NCI-H748 treated with DMSO at 0.1 percent for 48 hours (cell line): ENCODE data around the gene CELF3.
A peak's percentile ranks its signal among the peaks of the same experiment; 100 is the strongest.

Experiments
- DNase-seq: peaks from one replicate; lab custom pipeline; 2025; lab: John Stamatoyannopoulos, UW

The CELF3 gene

DNA sequence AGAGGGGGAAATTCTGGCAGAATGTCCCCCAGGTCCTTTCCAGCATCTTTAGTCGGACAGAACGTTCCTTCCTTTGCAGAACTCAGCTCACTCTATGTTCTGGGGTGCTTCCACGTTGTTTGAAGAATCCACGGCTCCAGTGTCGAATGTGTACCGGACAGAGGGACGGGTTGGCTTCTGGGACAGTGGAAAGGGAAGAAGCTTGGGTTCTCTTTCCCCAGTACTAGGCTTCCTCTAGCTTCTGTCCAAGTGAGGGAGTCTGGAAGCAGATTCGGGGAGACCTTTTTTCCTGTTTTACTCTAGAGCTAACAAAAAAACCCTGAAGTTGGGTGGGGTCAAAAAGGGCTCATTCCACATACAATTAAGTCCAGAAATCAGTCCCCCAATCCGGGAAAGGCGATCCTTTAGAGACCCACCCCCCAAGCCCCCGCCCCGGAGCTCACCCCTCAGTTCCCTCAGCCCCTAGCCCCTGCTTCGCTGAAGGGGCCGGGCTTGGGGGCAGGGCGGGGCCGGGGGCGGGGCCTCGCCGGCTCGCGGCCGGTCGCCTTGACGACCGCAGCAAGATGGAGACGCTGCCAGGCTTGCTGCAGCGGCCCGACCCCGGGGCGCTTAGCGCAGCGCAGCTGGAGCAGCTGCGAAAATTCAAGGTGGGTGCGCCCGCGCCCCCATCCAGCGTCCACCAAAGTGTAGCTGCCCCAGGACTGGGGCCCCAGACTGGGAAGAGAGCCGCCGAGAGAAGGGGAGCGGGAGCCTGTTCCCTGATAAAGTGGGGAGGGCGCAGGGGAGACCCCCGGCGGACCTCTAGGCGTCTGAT, 4.6 kb upstream of the CELF3 start, which contains the start of gene RIIAD1:
Gene RIIAD1, plus strand, starts transcription at position 549 of the 814 bp plus-strand sequence. Its CDS starts 15 bp downstream, at position 564.
- DNase-seq, result no peak

DNA sequence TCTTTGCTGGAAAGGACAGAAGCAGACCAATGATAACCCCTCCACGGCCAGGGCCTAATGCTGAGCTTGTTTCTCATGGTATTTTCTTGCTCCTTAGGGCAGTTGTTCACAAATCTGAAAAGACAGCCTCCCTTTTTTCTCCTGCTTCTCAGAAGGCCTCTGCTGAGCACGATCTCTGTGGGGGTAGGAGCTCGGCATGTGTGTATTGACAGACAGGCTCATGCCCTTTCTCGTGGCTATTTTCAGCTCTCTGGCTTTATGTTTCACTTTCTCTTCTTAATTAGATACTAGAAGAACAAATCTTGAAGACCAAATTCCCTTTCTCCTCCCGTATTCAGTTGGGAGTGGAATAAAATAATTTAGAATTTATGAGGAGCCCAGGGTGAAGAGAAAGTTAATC, 4.0 kb upstream of the CELF3 start:
- DNase-seq, result no peak

DNA sequence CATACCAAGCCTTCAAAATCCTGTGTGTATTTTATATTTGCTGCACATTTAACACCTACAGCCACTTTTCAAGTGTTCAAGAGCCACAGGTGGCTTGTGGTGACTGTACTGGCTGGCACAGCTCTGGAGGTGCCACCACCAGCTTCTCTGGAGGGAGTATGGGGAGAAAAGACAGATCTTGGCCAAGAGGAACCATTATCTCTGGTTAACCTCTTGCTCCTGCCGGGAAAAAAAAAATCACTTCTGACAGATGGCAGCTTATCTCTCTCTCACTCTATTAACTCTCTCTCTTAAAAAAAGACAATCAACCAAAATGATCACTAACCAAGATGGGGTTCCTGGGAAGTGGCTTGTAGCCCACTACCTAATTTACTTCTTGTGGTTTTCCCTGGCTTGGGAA, 3.5 kb upstream of the CELF3 start:
- no peak for DNase-seq

DNA sequence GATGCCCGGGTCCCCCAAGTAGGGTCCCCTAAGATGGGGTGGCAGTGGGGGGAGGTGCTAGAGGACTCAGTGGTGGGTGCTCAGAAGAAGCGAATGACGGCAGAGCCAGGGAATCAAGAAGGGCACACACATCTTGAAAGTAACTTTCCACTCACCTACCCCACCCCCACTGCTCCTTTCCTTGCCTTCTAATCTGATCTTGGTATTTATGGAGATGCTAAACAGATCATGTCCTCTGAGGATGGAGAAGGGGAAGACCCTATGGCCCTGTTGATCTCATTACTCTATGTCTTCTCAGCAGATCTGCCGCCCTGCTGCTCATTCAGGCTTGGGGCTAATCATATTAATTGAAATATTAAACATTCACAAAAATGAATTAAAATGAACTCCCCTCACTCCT, 2.1 kb upstream of the CELF3 start:
- no peak for DNase-seq

DNA sequence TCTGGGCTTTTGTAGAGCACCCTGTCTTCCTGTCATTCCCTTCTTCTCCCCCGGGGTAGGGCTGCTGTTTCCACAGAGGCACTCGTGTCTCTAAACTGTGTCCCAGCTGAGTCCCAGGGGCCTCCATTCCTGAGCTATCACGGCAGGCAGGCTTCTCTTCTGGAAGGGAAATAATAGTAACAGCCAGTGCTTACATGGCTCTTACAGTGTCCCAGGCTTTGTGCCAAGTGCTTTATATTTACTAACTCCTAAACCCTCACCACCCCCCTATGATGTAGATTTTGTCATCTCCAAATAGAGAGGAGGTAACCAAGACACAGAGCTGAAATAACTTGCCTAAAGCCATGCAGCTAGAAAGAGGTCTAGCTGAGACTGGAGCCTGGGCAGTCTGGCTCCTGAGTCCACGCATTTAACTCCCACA, 1.4 kb upstream of the CELF3 start:
- no peak for DNase-seq

DNA sequence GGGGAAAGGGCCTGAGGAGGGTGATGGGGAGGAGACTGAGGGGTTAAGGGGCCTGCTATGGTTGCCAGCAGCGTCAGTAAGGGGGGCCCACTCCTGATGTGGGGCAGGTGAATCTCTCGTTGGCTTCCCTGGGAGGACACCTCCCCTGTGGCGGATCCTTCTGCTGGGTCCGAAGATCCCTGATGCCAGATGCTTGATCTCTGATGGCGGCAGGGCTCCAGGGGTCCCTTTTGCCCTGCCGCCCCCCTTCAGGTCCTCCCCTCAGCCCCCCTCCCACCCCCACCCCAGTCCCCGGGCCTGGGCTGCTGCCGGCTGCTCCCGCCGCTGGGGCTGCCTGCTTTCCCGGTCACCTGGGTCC, 219 bp downstream of the CELF3 start:
- no peak for DNase-seq

DNA sequence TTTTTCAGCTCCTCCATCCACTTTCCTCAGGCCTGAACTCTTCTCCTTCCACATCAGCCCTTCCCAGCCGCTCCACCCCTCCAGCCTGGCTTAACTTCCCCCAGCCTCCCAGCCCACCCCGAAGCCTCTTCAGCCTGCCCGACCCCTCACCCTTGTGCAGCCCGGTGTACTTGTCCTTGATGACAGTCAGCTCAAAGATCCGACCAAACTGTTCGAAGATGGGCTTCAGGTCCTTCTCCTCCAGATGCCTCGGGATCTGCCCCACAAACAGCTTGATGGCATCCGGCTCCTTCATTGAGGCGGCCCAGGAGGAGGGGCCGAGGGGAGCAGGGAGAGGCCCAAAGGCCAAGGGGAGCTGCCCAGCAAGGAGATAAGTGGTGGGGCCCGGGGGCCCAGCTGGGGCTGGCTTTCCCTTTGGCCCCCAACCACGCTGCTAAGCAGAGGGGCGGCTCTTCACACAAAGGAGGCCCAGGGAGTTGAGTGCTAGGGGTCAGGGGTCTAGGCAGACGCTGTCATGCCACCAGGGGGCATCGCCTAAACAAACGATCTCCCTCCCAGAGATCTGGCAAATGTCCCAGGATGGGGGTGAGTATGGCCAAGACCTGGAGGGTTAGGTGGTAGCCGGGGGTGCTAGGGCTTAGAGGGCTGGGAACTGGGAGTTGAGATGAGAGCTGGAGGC, 738 bp downstream of the CELF3 start:
- peak; percentile 31 for DNase-seq

DNA sequence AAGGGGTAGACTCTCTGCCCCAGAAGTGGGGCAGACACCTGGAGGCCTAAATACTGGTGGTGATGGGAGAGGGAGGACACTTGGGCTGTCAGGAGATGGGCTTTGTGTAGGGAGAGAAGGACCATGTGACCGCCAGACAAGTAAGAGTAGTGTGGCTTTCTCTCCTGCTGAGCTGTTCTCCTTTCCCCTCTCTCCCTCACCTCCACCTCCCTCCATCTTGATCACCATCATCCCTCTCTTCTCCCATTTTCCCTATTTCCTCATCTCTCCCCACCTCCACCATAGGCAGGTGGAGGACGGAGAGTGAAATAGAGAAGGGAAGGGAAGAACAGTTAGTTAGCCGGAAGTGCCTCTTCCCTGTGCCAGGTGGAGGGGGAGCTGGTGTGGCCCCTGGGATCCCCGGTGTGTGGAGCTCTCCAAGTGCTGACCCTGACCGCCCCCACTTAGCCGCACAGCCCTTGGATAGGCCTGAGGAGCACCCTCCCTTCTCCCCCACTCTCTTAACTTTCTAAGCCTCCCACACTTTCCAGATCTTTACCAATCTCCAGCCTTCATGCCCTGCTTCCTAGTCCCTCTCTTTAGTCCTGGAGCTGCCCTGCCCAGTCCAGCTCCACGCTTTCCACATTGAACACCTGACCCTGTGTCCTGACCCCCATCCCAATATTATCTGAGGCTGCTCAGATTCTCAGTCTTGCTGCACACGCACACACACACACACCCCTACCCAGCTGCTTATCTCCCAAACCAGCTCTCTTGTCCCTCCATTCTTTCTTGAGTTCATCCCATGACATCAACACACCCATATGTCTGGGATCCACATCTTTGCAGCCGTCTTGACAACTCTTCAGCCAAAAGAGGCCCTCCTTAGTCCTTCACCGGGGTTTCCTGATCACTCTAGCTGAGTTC, 1.5 kb downstream of the CELF3 start:
- no peak for DNase-seq

DNA sequence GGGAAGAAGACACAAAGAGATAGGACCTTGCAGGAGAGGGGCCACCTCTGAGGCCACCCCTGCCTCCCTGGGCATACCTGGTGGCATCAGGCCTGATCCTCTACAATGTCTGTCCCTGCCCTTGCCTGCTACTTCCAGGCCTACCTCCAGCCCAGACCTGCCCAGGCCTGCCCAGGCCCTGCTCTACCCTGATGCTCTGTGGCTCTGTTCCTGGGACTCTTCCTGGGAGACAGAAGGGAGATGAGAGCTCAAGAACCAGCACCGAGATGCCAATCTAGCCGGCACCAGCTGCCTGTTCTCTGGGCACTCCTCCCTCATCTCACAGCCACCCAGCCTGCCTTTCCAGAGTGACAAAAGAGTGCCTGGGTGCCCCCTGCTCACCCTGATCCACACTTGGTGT, 2.7 kb downstream of the CELF3 start:
- no peak for DNase-seq

DNA sequence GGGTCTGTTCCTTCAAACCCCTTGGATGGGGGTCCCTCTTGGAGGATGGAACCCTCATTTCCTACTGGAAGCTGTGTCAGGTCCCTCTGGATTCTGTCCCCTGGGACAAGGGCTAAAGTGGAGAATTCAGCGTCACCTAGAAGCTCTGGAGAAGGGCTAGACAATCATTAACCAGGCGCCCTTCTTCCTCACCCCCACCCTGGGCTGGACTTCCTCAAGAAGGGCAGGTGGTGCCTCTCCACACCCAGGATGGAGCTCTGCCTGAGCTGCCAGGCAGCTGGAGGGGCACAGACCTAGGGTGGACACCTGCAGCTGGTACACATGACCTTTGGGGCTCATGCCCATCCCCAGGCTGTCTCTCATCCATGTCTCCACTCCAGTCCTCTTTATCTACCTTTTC, 3.6 kb downstream of the CELF3 start:
- no peak for DNase-seq

DNA sequence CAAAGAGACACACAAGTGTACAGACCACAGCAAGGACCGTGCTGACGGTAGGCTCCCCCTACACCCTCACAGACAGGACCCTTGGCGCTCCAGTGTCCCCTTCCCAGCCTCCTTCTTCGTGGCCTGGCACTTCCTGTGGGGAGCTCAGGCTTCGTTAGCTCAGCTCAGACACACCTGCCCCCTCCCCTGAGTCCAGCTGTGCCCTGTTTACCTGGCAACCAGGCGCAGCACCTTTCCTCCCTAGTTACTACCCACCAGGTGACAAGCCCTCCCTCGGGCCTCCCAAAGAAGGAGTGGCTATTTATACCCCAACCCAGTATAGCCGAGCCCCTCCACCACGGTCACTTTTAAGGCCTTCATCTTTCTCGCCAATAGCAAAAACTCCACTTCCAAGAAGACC, 4.7 kb downstream of the CELF3 start:
- peak; percentile 76 for DNase-seq

DNA sequence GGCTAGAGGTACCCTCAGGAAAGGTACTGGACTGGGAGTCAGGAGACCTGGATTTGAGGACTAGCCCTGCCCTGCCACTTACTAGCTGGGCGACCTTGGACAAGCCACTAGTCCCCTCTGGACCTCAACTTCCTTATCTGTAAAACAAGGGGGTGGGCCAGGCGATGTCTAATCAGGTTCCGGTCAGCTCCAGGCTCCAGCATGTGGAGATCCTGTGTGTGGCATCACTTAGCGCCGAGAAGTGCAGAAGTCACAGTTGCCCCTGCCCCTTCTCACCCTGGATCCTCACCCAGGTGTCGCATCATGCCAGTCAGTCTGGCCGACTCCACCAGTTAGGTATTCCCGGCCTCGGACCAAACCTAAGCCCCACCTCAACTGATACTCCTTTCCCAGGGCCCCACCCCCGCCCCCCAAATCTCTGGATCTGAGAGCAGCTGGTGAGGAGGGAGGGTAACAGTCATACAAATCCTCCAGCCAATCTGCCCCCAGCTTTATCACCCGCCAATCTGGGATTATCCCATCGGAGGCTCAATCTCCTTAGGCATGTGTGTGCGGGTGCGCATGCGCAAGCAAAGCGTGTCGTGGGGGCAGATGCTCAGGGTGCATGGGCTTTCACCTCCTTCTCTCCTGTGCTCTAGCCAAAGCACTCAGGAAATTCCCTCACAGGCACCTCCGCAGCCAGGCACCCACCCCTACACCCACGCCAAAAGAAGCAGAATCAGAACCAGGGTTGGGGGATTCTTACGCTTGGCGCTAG, 5.4 kb downstream of the CELF3 start:
- DNase-seq, result no peak

DNA sequence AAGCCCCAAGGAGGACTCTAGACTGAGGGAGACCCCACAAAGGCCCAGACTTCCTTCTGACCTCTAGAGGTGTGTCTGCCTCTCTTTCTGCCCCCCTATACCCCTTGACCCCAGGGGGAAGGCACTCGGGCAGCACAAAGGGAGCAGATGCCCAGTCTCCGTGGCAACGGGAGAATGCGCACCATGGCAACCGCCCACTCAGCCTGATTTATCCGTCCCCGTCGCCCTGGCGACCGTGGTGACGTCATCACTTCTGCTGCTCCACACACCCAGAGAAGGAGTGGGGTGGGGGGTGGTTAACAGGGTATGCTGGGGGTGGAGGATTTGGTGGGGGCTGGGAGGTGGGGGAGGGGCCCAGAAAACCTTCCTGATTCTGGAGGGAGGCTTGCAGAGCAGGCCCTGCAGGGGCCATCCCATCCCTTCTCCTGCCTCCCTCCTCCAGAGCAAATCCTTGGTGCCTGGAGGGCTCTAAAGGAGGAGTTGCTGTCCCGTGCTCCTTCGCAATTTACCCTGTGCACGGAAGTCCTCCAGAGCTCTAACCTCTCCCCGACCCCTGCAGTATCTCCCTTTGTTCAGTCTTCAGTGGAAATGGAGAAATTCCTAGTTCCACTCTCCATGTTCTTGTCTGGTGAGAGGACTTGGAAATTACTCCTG, 6.3 kb downstream of the CELF3 start:
- peak; percentile 85 for DNase-seq

DNA sequence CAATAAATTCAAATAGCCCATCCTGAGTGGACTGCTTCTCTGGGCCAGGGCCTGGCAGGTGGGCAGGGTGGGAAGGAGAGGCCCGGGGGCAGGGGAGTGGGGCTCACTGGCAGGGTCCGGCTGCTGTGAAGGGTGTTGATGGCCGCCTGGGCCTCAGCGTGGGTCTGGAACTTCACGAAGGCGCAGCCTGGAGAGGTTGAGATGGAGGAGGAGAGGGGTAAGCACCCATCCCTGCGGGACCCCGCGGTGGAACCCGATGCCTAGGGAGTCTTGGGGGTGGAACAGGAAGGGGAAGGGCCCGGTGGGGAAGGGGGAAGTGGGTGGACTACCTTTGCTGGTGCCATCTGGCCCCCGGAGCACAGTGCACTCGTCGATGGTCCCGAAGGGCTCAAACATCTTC, 7.7 kb downstream of the CELF3 start:
- no peak for DNase-seq

DNA sequence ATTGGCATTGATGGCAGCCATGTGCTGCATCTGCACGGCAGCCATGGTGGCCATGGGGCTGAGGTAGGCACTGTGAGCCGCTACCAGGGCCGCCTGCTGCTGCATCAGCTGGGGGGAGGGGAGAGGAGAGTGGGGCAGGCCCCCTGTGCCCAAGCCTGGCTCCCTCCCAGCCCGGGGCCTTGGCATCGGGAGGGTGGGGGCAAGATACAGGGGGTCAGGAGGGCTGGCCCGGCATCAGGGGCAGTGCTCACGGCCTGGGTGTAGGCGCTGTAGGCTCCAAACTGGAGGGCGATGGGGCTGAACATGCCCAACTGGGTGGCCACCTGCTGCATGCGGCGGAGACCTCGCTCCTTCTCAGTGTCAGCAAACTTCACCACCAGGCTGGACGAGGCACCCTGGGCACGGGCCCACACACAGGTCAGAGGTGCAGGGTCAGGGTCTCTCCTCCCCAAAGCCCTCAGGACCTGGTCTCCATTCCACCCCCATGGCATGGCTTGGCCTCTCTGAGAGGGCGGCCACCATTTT, 9.0 kb downstream of the CELF3 start:
- DNase-seq, result no peak

DNA sequence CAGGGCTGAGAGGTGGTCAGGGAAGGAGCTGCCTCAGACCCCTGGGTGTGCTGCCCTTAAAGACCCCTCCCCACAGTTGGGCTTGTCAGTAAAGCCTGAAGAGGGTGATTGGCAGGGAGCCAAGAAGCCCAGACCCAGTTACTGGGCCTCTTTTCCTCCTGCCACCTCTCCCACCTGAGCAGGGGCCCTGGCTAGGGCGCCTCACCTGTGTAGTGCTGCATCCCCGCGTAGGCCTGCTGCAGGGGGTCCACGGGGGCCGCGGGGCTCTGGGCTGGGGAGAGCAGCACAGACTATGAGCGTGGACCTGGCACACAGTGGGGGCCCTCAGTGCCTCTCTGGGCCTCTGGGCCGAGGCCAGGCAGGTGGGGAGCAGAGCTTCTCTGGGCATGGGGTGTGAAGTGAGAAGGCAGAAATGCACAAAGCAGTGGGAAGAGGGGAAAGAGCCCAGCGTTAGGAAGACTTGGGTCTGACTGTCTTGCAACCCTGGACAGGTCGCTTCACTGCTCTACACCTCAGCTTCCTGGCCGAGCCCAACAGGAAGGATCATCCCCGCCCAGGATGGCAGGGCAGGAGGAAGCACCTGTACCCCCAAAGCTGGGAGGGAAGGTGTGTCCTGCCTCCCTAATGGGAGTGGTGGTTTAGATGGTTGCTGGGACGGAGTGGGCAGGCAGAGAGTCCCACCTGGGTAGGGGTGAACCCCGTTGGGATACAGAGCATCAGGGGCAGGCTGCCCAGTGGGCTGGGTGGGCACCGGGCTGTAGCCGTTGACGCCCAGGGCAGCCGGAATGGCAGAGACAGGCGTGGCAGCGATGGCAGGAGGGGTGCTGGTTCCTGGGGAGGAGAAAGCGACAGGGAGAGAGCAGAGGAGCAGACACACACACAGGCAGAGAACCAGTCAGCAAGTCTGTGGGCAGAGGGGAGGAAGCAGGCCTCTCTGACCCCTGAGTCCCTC, 9.9 kb downstream of the CELF3 start:
- DNase-seq, result no peak

DNA sequence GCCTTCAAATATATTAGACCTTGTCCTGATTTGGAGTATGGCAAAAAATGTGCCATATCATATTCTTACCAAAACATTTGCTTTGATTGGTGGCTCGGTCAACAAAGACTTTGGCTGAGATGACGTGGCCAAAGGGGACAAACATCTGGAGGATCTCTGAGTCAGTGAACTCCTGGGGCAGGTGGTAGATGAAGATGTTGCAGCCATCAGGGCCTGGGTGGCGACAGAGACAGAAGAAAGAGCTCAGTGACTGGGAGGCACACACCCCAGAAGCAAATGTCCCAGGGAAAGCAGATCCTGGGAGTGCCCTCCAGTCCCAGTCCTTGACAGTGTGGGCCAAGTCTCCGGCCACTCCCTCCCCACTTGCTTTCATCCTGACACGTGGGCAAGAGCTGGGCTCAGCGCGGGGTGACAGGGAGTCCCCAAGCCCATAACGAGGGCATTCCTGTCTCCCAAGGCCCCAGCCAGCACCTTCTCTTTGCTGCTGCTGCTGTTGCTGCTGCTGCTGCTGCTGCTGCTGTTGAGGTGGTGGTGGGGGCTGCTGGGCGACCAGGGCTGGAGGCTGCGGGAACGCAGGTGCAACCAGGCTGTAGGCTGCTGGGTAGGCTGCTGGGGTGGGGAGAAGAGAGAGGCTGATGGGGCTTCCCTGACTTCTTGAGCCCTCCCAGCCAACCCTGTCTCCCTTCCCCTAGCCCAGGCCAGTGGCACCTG, 10.7 kb downstream of the CELF3 start:
- no peak for DNase-seq

DNA sequence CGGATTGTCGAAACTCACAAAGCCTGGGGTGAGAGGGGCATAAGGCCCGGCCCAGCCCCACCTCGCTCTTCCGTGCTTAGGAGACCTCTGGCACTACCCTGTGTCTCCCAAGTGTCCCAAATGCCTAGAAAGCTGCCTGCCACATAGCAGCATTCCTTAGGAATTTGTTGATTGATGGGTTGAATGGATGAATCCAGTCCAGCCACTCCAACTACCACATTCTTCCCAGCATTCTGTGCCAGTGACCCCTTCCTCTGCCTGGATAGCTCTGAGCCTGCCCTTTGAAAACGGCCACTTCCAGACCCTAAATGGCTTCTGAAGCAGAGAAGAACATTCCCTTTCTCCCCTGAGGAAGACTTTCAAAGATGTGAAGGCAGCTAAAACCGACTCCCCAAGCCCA, 11.5 kb downstream of the CELF3 start:
- DNase-seq, result no peak

DNA sequence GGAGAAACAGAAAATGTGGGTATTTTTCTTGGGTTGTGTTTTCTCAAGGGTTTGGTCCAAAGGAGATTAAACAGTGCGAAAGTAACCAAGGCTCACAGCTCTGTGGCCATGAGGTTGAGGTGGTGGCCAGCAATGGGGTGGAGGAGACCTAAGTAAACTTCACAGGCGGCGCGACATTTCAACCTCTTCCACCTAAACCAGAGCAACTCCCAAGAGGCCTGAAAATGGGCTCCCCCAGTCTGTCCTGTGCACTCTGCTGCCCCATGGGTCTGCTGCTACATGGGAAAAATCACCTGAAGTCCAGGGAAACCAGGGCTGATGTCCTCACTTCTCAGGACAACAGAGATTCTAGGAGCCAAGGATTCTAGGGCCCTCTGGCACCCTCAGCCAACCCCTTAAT, 12.4 kb downstream of the CELF3 start:
- DNase-seq, result no peak
